ENCODE measurements around the gene TGFBI.

The TGFBI gene

GRCh38 chr5:136048966-136049365 is 20.2 kb downstream of the TGFBI start:
- no peak for DNase-seq

GRCh38 chr5:136051486-136052220 is 22.9 kb downstream of the TGFBI start:
- no peak for DNase-seq

- DNase-seq = no peak
Observed at GRCh38 chr5:136052692-136053335, 24.0 kb downstream of the TGFBI start.

GRCh38 chr5:136053336-136054141 is 24.8 kb downstream of the TGFBI start:
- no peak for DNase-seq

GRCh38 chr5:136054142-136055019 is 25.6 kb downstream of the TGFBI start:
- DNase-seq = no peak

GRCh38 chr5:136055612-136056309 is 27.0 kb downstream of the TGFBI start:
- no peak for DNase-seq

- no peak for DNase-seq
Observed at GRCh38 chr5:136056336-136056735, 27.5 kb downstream of the TGFBI start.

- DNase-seq = no peak
Observed at GRCh38 chr5:136056771-136057335, 28.1 kb downstream of the TGFBI start.

GRCh38 chr5:136057401-136058038 is 28.7 kb downstream of the TGFBI start:
- no peak for DNase-seq

GRCh38 chr5:136058039-136058971 is 29.5 kb downstream of the TGFBI start:
- DNase-seq = no peak

GRCh38 chr5:136058972-136059354 is 30.2 kb downstream of the TGFBI start:
- DNase-seq = no peak

- DNase-seq = no peak
Observed at GRCh38 chr5:136060963-136061362, 32.2 kb downstream of the TGFBI start.

GRCh38 chr5:136061630-136062365 is 33.0 kb downstream of the TGFBI start:
- DNase-seq = no peak

GRCh38 chr5:136062366-136063274 is 33.8 kb downstream of the TGFBI start:
- DNase-seq = no peak

GRCh38 chr5:136063778-136064465 is 35.1 kb downstream of the TGFBI start:
- no peak for DNase-seq

GRCh38 chr5:136064510-136064909 is 35.7 kb downstream of the TGFBI start:
- no peak for DNase-seq

GRCh38 chr5:136065588-136065987 is 36.8 kb downstream of the TGFBI start:
- DNase-seq = no peak

All from CD4-positive, alpha-beta T cell treated with Interleukin-15 for 1 hour (primary cell).